SK-N-MC (cell line): ENCODE measurements around the gene IPMK.

Source experiments
- DNase-seq: peaks from one replicate; pipeline ENCODE4 v3.0.0-alpha.2; 2011; ENCODE audit warnings: low read depth, low spot score
- H3K27ac ChIP-seq: fragments of 200-600 bp; sonication (generic); 2 replicates; pipeline ENCODE4 v1.5.1; 2016; ENCODE audit warnings: mixed run types
- H3K36me3 ChIP-seq: fragments of 200-600 bp; sonication (generic); 2 replicates; pipeline ENCODE4 v1.6.1; 2017; ENCODE audit warnings: antibody characterized with exemption, low read length, mixed read lengths; ENCODE audit not compliant: insufficient read depth
- H3K4me3 ChIP-seq: fragments of 200-600 bp; sonication (generic); 2 replicates; pipeline ENCODE4 v1.5.1; 2016
- H3K9ac ChIP-seq: fragments of 200-600 bp; sonication (generic); 2 replicates; pipeline ENCODE4 v1.8.0; 2017; ENCODE audit warnings: mixed run types, mixed read lengths; ENCODE audit not compliant: insufficient read length
- H3K9me3 ChIP-seq: fragments of 200-600 bp; sonication (generic); 2 replicates; pipeline ENCODE4 v1.6.1; 2017; ENCODE audit warnings: low read depth, mild to moderate bottlenecking, antibody characterized with exemption, low read length, moderate library complexity, mixed read lengths
- EZH2 ChIP-seq: fragments of 200-600 bp; sonication (generic); IDR thresholded peaks from one replicate; pipeline ENCODE4 v1.6.1; 2017; ENCODE audit warnings: antibody characterized with exemption
- FOXP2 ChIP-seq: optimal IDR thresholded peaks from 2 replicates; pipeline ENCODE3; 2011; ENCODE audit warnings: mild to moderate bottlenecking, moderate library complexity; ENCODE audit not compliant: insufficient read depth; ENCODE audit errors: extremely low read length, control extremely low read depth
- POLR2AphosphoS5 ChIP-seq: IDR thresholded peaks from 2 replicates; pipeline ENCODE4 v1.6.1; 2012; ENCODE audit warnings: mild to moderate bottlenecking, low read depth, low read length, borderline replicate concordance

IPMK gene

DNA sequence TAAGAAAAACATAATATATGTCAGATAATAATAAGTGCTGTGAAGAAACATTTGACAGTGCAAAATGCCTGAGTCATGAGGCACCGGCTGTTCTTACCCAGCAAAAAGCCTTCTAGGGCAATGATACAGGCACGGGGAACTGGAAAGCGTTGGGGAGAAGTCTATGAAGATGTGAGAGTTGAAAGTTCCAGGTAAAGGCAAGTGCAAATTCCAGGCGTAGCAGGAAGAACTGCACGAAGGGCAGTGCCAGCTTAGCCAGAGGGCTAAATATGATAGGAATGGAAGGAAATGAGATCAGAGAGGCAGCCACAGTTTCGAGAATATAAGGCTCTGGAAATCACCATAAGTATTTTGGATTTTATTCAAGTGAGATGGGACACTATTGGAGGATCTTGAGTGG is 87.0 kb downstream of the IPMK start:
- Histone ChIP-seq H3K9me3 (no peaks in the 10 kb centered on the region), H3K4me3 (no peak overlapping the region), H3K27ac (no peak overlapping the region), H3K9ac (no peak overlapping the region), H3K36me3 (no peaks in the 10 kb centered on the region)
- DNase-seq: no peak
- no peak for TF ChIP-seq FOXP2

DNA sequence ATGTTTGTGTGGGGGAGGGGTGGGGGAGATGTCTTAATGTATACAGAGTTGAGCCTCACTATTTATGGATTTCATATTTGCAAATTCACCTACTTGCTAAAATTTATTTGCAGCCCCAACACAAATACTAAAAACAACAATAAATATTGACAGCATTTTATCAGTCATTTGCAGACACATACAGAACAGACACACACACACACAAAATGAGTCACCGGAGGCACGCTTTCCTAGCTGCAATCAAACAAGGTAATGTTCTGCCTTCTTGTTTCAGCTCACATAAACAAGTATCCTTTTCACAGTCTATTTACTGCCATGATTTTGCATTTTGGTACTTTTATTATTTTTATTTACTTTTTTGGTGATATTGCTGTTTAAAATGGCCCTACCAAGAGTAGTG is 88.5 kb downstream of the IPMK start:
- no peak overlapping the region for H3K4me3 ChIP-seq
- no peak overlapping the region for H3K9ac ChIP-seq
- TF ChIP-seq FOXP2 (no peak), EZH2 (no peak), POLR2AphosphoS5 (no peak)
- DNase-seq: no peak
- H3K36me3 ChIP-seq: no peaks in the 10 kb centered on the region
- no peak overlapping the region for H3K27ac ChIP-seq
- H3K9me3 ChIP-seq: no peaks in the 10 kb centered on the region

DNA sequence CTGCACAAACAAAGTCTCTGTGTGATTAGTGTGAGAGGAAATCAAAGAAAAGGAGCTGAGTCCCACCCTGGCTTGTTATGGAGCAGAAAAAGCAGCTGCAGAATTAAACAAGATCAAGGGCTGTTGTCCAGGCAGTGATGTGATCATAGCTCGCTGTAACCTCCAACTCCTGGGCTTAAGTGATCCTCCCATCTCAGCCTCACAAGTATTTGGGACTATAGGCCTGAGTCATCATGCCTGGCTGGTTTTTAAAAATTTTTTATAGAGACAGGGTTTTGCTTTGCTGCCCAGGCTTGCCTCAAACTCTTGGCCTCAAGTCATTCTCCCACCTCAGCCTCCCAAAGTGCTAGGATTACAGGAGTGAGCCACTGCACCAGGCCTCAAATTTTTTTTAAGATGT is 88.9 kb downstream of the IPMK start:
- TF ChIP-seq EZH2: no peak
- TF ChIP-seq FOXP2: no peak
- TF ChIP-seq POLR2AphosphoS5: no peak
- DNase-seq: no peak
- no peak overlapping the region for H3K9ac ChIP-seq
- H3K9me3 ChIP-seq: no peaks in the 10 kb centered on the region
- no peak overlapping the region for H3K27ac ChIP-seq
- no peak overlapping the region for H3K4me3 ChIP-seq
- H3K36me3 ChIP-seq: no peaks in the 10 kb centered on the region

DNA sequence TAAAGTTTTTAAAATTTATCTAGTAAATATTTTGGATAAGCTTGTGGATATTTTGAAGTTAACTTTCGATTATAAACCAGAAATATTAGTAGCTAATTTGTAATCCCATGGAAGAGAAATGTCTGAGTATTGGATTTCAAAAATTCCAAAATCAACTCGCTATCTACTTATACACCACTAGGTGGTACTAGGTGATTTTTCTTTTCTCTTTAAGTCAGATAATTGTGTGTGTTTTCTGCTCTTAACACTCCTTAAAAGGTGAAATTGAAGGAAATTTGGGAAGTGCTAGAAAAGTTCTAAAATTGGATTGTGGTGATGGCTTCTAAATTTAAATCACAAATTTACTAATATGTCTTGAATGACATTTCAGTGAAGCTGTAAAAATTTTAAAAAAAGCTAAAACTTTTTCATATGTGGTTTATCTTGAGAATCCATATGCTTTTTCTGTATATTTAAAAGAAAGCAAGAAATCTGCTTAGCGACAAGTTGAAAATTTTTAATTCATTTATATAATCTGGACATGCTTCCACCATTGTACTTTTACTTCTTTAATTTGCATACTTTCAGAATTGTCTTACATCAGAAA is 90.2 kb downstream of the IPMK start:
- Histone ChIP-seq H3K27ac (no peak overlapping the region), H3K9me3 (no peaks in the 10 kb centered on the region), H3K36me3 (no peaks in the 10 kb centered on the region), H3K9ac (no peak overlapping the region), H3K4me3 (no peak overlapping the region)
- DNase-seq: no peak
- no peak for TF ChIP-seq EZH2
- TF ChIP-seq POLR2AphosphoS5: no peak
- TF ChIP-seq FOXP2: no peak

DNA sequence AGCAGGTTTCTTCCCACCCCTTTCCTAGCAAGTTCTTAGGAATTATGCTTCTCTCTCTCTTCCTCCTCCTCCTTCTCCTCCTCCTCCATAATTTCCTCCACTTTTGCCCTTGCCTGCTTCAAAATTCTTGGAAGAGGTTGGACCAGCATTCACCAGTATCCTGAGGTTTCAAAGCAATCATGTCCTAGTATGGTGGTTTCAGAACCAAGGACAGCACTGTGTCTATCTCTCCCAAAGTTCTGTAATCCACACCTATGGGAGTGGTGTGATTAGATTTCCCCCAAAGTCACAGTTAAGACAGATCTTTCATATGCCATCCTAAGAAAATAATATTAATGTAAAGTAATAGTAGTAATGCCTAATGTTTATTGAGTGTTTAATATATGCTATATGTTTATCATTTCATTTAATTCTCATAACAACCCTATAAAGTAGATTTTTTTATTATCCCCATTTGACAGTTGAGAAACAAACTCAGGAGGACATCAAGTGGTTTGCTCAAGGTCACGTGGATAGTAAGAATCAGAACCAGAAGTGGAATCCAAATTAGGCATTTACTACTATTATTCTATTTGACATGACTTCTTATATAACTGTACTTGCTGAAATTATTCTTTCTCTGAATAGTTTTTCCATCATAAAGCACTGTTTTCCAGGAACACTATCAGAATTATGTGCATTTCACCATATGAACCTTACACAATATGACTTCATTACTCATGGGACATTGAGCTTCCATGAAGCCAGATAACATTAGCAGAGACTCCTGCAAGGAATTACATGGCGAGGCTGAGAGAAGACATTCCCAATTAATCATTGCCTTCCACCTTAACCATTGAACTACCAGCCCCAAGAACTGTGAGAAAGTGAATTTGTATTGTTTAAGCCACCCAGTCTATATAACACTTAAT is 91.4 kb downstream of the IPMK start:
- Histone ChIP-seq H3K36me3 (no peaks in the 10 kb centered on the region), H3K9ac (no peak overlapping the region), H3K9me3 (no peaks in the 10 kb centered on the region), H3K4me3 (no peak overlapping the region), H3K27ac (no peak overlapping the region)
- TF ChIP-seq EZH2 (no peak), FOXP2 (no peak), POLR2AphosphoS5 (no peak)
- no peak for DNase-seq

DNA sequence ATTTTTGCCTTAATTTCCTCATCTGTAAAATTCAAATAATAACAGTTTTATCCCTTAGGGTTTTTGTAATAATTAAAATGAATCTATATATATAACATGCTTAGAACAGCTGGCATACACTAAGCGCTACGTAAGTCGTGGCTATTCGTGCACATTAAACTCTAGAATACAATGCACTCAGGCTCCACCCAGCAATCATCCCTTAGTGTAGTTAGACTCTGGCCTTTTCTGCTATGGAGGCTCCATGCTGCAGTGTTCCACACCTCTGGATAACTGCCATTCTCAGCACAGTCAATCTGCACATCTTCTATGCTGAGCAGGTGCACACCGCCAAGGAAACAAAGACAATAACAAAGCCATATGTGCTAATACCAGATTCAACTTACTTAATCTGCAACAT is 92.9 kb downstream of the IPMK start:
- DNase-seq: no peak
- Histone ChIP-seq H3K36me3 (no peaks in the 10 kb centered on the region), H3K27ac (no peak overlapping the region), H3K4me3 (no peak overlapping the region), H3K9ac (no peak overlapping the region), H3K9me3 (no peaks in the 10 kb centered on the region)
- TF ChIP-seq FOXP2: no peak

DNA sequence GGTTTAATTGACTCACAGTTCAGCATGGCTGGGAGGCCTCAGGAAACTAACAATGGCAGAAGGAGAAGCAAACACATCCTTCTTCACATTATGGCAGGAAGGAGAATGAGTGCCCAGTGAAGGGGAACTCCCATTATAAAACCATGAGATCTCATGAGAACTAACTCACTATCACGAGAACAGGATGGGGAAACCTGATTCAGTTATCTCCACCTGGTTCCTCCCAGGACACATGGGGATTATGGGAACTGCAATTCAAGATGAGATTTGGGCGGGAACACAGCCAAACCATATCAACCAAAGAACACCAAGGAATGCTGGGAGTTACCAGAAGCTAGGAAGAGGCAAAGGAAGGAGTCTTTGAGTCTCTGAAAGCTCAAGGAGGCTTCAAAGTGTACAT is 94.3 kb downstream of the IPMK start:
- Histone ChIP-seq H3K9ac (no peak overlapping the region), H3K4me3 (no peak overlapping the region), H3K9me3 (no peaks in the 10 kb centered on the region), H3K36me3 (no peaks in the 10 kb centered on the region), H3K27ac (no peak overlapping the region)
- TF ChIP-seq FOXP2 (no peak), EZH2 (no peak), POLR2AphosphoS5 (no peak)
- no peak for DNase-seq

DNA sequence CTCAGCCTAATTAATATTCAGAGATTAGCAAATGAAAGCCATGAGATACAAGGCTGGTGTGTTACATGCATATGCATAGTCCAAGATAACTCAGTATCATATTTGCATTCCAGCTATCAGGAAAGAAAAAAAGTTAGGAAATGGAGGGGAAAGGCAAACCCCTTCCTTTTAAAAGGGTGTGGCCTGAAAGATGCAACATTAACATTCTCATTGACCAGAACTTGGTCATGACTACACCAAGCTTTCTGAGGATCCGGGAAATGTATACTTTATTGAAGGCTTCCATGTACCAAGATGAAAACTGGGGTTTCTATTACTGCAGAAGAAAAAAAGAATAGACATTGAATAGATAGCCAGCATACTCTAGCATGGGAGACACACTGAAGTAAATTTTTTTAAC is 96.5 kb downstream of the IPMK start:
- H3K4me3 ChIP-seq: no peak overlapping the region

DNA sequence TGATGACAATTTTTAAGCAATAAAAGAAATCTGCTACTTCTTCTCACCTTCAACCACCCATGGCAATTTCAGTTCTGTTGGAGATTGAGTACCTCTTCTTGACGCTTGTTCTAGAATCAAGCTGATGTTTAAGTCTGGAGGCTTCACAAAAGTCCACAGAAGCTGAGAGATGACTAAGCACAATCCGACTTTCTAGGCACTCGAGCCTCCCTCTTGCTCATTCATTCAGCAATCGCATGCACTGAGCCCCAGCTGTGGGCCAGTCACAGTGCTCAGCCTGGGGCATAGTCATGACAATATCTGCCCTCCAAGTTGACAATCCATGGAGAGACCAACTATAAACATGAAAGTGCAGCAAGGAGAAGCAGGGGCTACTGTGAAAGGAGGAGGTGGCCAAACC is 103.2 kb downstream of the IPMK start:
- TF ChIP-seq POLR2AphosphoS5 (no peak), FOXP2 (no peak), EZH2 (no peak)
- DNase-seq: no peak
- Histone ChIP-seq H3K4me3 (no peak overlapping the region), H3K27ac (no peak overlapping the region), H3K9me3 (no peaks in the 10 kb centered on the region), H3K36me3 (no peaks in the 10 kb centered on the region), H3K9ac (no peak overlapping the region)

More for the DNA sequence above, 96.5 kb downstream of the IPMK start:
- no peak for DNase-seq
- H3K9me3 ChIP-seq: no peaks in the 10 kb centered on the region
- H3K9ac ChIP-seq: no peak overlapping the region
- H3K36me3 ChIP-seq: no peaks in the 10 kb centered on the region
- H3K27ac ChIP-seq: no peak overlapping the region
- no peak for TF ChIP-seq FOXP2
- TF ChIP-seq POLR2AphosphoS5: no peak
- no peak for TF ChIP-seq EZH2
